Epithelial cell of proximal tubule (primary cell): ENCODE measurements around the gene CDH4. TPM values are rescaled to one million over a fixed set of nuclear protein-coding genes. Genes with fewer than 3 reads are reported as not detected.

Experiments
- DNase-seq: peaks from one replicate; pipeline ENCODE4 v3.0.0-alpha.2; 2011; ENCODE audit warnings: low read depth
- H3K4me3 ChIP-seq: 2 replicates; pipeline ENCODE4 v1.5.1; 2011; ENCODE audit warnings: low read depth, mild to moderate bottlenecking, low read length
- CTCF ChIP-seq: conservative IDR thresholded peaks from 2 replicates; pipeline ENCODE4 v1.5.1; 2012; ENCODE audit warnings: low read depth, mild to moderate bottlenecking, low read length
- total RNA-seq: library from RNA; depleted of rRNA; stranded (reverse); fragments of >200 nt; gene quantifications from 2 replicates; pipeline ENCODE4 v1.2.3, GENCODE V29; 2015

Gene CDH4
- total RNA-seq, 1 donor from 2014 or later, result 17.1 TPM

GRCh38 chr20:61663521-61664425 lies 411.7 kb downstream of the CDH4 start:
- H3K4me3 ChIP-seq, result no peak overlapping the region
- DNase-seq, result no peak
- no peak for TF ChIP-seq CTCF

- TF ChIP-seq CTCF, result no peak
These were observed 412.7 kb downstream of the CDH4 start for GRCh38 chr20:61664556-61665320.

GRCh38 chr20:61665528-61666470 lies 413.7 kb downstream of the CDH4 start:
- H3K4me3 ChIP-seq, result no peak overlapping the region
- no peak for TF ChIP-seq CTCF
- DNase-seq, result no peak

More at GRCh38 chr20:61664556-61665320, 412.7 kb downstream of the CDH4 start:
- no peak overlapping the region for H3K4me3 ChIP-seq
- no peak for DNase-seq

GRCh38 chr20:61666471-61666832 lies 414.4 kb downstream of the CDH4 start:
- TF ChIP-seq CTCF, result no peak
- no peak for DNase-seq
- H3K4me3 ChIP-seq, result no peak overlapping the region

GRCh38 chr20:61667056-61667792 lies 415.2 kb downstream of the CDH4 start:
- TF ChIP-seq CTCF, result no peak
- DNase-seq, result no peak
- H3K4me3 ChIP-seq, result no peak overlapping the region

- no peak overlapping the region for H3K4me3 ChIP-seq
- no peak for DNase-seq
- TF ChIP-seq CTCF, result no peak
These were observed 416.1 kb downstream of the CDH4 start for GRCh38 chr20:61668065-61668650.
